Stomach (tissue), 4 donors: ENCODE results near the gene CRACDL.

Source experiments
- CTCF ChIP-seq, 7 experiments: fragments of 450-650 bp in 4 of 7; fragments of 200-600 bp in 3 of 7; sonication (generic) in 3 of 7; IDR thresholded peaks; one replicate each; pipeline ENCODE4 v1.5.1; 2016 to 2019; ENCODE audit warnings: antibody characterized with exemption in 7 of 7, control low read depth in 2 of 7, mild to moderate bottlenecking in 1 of 7
- POLR2A ChIP-seq, 4 donors: fragments of 450-650 bp; IDR thresholded peaks; one replicate each; pipeline ENCODE4 v1.6.1; 2016; ENCODE audit warnings: antibody characterized with exemption in 4 of 4, control low read depth in 2 of 4, mild to moderate bottlenecking in 1 of 4, moderate library complexity in 1 of 4
- POLR2AphosphoS5 ChIP-seq, 3 donors: sonication (generic); formaldehyde crosslinking; IDR thresholded peaks; one replicate each; pipeline ENCODE4 v1.6.1; 2016; ENCODE audit warnings: antibody characterized with exemption in 3 of 3

DNA sequence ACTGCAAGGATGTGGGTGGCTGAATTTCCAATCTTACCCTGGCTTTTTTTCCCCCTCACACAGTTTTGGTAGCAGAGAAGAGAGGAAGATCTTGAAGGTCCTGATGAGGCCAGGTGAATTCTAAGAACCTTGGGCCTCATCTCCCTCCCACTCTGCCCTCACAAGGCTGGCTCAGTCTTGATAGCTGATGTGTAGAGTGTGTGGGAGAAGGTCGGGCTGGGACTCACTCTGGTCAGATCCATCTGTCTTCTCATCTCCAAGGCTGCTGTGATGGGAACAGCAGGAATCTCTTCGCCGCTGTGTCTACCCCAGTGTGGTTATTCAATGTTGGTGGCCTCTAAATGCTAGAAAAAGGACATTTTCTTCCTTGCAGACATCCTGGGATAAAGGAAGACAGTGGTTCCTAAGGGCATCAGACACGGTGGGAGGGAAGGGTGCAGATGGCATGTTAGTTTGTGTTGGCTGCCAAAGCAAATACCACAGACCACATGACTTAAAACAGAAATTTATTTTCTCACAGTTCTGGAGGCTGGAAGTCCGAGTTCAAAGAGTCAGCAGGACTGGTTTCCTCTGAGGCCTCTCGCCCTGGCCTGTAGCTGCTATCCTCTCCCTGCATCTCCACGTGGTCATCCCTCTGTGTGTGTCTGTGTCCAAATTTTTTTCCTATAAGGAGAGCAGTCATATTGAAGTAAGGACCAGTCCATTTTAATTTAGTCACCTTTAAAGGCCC is 167.5 kb downstream of the CRACDL start:
- TF ChIP-seq POLR2A (IDR thresholded peaks at IDR 0.05), result no peak
- no peak for TF ChIP-seq CTCF (IDR thresholded peaks at IDR 0.05)
- no peak for TF ChIP-seq POLR2AphosphoS5 (IDR thresholded peaks at IDR 0.05)
